Measurements from ENCODE around the gene CCDC7.
"Not testable (repeated sequence)": the region's sequence is repeated elsewhere in the genome, so short reads cannot be mapped to it uniquely, and the experiment has no call there.

The CCDC7 gene

DNA sequence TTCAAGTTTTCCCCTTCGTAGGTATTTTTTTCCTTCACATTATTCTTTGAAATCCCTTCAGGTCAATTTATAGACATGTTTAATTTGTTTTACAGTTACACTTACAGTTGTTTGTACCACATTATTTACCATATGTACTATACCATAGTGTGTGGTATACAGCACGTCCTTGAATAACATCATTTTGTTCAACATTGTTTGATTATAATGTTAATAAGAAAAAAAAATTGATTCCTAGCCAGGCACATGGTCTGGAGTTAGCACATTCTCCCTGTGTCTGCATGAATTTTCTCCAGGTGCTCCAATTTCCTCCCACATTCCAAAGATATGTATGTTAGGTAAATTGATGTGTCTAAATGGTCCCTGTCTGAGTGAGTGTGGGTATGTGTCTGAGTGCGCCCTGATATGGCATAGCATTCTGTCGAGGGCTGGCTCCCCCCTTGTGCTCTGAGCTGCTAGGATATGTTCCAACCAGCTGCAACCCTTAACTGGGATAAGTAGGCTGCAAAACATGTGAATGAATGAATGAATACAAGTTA is 247.6 kb downstream of the CCDC7 start:
- Histone ChIP-seq H3K27me3 (ENCODE audit: insufficient read depth, poor library complexity, severe bottlenecking) (no peaks in the 10 kb centered on the region), H3K27ac (replicated peaks) (no peak overlapping the region), H3K4me3 (replicated peaks; ENCODE audit: insufficient read depth, low read length) (no peak overlapping the region)
- no peak for DNase-seq (ENCODE audit: low read depth in 1 of 2, low spot score in 1 of 2)
- TF ChIP-seq GABPA (IDR thresholded peaks at IDR 0.05; ENCODE audit: low read depth) (no peak), SPI1 (IDR thresholded peaks at IDR 0.05; ENCODE audit: borderline replicate concordance, low read depth) (no peak)

DNA sequence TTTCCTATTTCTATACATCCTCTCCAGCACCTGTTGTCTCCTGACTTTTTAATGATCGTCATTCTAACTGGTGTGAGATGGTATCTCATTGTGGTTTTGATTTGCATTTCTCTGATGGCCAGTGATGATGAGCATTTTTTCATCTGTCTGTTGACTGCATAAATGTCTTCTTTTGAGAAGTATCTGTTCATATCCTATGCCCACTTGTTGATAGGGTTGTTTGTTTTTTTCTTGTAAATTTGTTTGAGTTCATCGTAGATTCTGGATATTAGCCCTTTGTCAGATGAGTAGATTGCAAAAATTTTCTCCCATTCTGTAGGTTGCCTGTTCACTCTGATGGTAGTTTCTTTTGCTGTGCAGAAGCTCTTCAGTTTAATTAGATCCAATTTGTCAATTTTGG is 253.7 kb downstream of the CCDC7 start:
- not testable (repeated sequence) for H3K4me3 ChIP-seq (replicated peaks; ENCODE audit: insufficient read depth, low read length); H3K27ac ChIP-seq (replicated peaks); DNase-seq (ENCODE audit: low read depth in 1 of 2, low spot score in 1 of 2); H3K27me3 ChIP-seq (ENCODE audit: insufficient read depth, poor library complexity, severe bottlenecking)

DNA sequence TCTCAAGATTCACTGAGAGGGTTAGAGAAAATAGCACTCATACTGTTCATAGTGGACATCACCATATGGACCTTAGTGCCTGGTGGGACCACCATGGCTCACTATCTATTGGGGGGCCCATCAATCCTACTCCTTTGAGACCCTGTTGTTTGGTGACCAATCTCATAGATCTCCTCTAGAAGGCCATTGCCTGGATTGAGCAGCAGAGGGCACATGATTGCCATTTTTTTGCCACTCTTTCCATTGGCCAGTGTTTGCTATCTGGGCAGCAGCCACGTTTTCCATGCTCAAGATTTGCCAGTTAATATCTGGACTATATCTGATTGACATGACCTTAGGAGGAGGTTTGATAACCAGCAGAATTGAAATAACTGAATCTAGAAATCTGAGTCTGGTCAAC is 267.6 kb downstream of the CCDC7 start:
- no peak overlapping the region for H3K27ac ChIP-seq (replicated peaks)
- TF ChIP-seq POLR2AphosphoS5 (IDR thresholded peaks at IDR 0.05; ENCODE audit: low read depth) (no peak), SPI1 (IDR thresholded peaks at IDR 0.05; ENCODE audit: borderline replicate concordance, low read depth) (no peak), GABPA (IDR thresholded peaks at IDR 0.05; ENCODE audit: low read depth) (no peak)
- TF ChIP-seq, protein P1, sequence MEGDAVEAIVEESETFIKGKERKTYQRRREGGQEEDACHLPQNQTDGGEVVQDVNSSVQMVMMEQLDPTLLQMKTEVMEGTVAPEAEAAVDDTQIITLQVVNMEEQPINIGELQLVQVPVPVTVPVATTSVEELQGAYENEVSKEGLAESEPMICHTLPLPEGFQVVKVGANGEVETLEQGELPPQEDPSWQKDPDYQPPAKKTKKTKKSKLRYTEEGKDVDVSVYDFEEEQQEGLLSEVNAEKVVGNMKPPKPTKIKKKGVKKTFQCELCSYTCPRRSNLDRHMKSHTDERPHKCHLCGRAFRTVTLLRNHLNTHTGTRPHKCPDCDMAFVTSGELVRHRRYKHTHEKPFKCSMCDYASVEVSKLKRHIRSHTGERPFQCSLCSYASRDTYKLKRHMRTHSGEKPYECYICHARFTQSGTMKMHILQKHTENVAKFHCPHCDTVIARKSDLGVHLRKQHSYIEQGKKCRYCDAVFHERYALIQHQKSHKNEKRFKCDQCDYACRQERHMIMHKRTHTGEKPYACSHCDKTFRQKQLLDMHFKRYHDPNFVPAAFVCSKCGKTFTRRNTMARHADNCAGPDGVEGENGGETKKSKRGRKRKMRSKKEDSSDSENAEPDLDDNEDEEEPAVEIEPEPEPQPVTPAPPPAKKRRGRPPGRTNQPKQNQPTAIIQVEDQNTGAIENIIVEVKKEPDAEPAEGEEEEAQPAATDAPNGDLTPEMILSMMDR (IDR thresholded peaks at IDR 0.05; ENCODE audit: insufficient read depth, low read length): no peak
- TF ChIP-seq, protein P2, sequence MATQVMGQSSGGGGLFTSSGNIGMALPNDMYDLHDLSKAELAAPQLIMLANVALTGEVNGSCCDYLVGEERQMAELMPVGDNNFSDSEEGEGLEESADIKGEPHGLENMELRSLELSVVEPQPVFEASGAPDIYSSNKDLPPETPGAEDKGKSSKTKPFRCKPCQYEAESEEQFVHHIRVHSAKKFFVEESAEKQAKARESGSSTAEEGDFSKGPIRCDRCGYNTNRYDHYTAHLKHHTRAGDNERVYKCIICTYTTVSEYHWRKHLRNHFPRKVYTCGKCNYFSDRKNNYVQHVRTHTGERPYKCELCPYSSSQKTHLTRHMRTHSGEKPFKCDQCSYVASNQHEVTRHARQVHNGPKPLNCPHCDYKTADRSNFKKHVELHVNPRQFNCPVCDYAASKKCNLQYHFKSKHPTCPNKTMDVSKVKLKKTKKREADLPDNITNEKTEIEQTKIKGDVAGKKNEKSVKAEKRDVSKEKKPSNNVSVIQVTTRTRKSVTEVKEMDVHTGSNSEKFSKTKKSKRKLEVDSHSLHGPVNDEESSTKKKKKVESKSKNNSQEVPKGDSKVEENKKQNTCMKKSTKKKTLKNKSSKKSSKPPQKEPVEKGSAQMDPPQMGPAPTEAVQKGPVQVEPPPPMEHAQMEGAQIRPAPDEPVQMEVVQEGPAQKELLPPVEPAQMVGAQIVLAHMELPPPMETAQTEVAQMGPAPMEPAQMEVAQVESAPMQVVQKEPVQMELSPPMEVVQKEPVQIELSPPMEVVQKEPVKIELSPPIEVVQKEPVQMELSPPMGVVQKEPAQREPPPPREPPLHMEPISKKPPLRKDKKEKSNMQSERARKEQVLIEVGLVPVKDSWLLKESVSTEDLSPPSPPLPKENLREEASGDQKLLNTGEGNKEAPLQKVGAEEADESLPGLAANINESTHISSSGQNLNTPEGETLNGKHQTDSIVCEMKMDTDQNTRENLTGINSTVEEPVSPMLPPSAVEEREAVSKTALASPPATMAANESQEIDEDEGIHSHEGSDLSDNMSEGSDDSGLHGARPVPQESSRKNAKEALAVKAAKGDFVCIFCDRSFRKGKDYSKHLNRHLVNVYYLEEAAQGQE (IDR thresholded peaks at IDR 0.05; ENCODE audit: insufficient replicate concordance, low read depth): no peak
- H3K4me3 ChIP-seq (replicated peaks; ENCODE audit: insufficient read depth, low read length): no peak overlapping the region
- H3K27me3 ChIP-seq (ENCODE audit: insufficient read depth, poor library complexity, severe bottlenecking): no peaks in the 10 kb centered on the region
- DNase-seq (ENCODE audit: low read depth in 1 of 2, low spot score in 1 of 2): no peak

DNA sequence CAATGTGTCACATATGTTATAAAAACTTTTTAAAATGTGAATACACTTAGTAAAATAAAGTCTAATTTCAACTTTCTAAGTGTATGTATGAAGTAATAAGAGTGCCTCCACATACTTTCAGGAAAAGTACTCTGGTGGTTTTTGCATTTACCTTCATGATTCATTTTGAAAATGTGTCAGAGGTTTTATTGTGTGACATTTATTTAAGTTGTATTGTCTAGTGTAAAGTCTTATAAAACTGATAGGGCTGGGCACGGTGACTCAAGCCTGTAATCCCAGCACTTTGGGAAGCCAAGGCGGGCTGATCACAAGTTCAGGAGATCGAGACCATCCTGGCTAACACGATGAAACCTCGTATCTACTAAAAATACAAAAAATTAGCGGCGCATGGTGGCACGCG is 285.6 kb downstream of the CCDC7 start:
- TF ChIP-seq POLR2AphosphoS5 (IDR thresholded peaks at IDR 0.05; ENCODE audit: low read depth) (no peak), GABPA (IDR thresholded peaks at IDR 0.05; ENCODE audit: low read depth) (no peak), SPI1 (IDR thresholded peaks at IDR 0.05; ENCODE audit: borderline replicate concordance, low read depth) (no peak)
- TF ChIP-seq, protein P2 (IDR thresholded peaks at IDR 0.05; ENCODE audit: insufficient replicate concordance, low read depth): no peak
- TF ChIP-seq, protein P1 (IDR thresholded peaks at IDR 0.05; ENCODE audit: insufficient read depth, low read length): no peak
- Histone ChIP-seq H3K27me3 (ENCODE audit: insufficient read depth, poor library complexity, severe bottlenecking) (no peaks in the 10 kb centered on the region), H3K4me3 (replicated peaks; ENCODE audit: insufficient read depth, low read length) (no peak overlapping the region), H3K27ac (replicated peaks) (no peak overlapping the region)
- no peak for DNase-seq (ENCODE audit: low read depth in 1 of 2, low spot score in 1 of 2)

DNA sequence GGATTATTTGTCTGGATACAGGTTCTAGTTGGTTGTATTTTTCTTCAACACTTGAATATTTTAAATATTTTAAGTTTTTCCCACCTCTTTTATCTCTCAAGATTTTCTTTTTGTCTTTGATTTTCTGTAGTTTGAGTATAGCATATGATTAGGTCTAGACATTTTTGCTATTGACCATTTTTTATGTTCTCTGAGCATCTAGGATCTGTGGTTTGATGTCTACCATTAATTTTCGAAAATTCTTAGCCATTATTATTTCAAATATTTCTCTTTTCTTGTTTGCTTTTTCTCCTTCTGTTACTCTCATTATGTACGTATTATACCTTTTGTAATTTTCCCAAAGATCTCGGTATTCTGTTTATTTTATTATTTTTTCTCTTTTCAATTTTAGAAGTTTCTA is 293.0 kb downstream of the CCDC7 start:
- no peak for DNase-seq (ENCODE audit: low read depth in 1 of 2, low spot score in 1 of 2)
- no peak overlapping the region for H3K27ac ChIP-seq (replicated peaks)
- H3K4me3 ChIP-seq (replicated peaks; ENCODE audit: insufficient read depth, low read length): no peak overlapping the region
- no peaks in the 10 kb centered on the region for H3K27me3 ChIP-seq (ENCODE audit: insufficient read depth, poor library complexity, severe bottlenecking)
- TF ChIP-seq SPI1 (IDR thresholded peaks at IDR 0.05; ENCODE audit: borderline replicate concordance, low read depth) (no peak), GABPA (IDR thresholded peaks at IDR 0.05; ENCODE audit: low read depth) (no peak), POLR2AphosphoS5 (IDR thresholded peaks at IDR 0.05; ENCODE audit: low read depth) (no peak)
- TF ChIP-seq, protein P1 (IDR thresholded peaks at IDR 0.05; ENCODE audit: insufficient read depth, low read length): no peak
- TF ChIP-seq, protein P2 (IDR thresholded peaks at IDR 0.05; ENCODE audit: insufficient replicate concordance, low read depth): no peak
